ENCODE results near the gene TBC1D10B. TPM values are rescaled to one million over a fixed set of nuclear protein-coding genes. Genes with fewer than 3 reads are reported as not detected.

The TBC1D10B gene
- total and polyA plus RNA-seq, 2 of the 8 experiments (the other 6 are each of a cell fraction or from before 2014, with no cell fraction given) = 15.4 to 28.6 TPM

- Histone ChIP-seq H3K4me3 (ENCODE audit: extremely low read depth in 1 of 4, insufficient read depth in 2 of 4, low read depth in 3 of 4, low read length in 4 of 4) (no peak overlapping the region), H2BK12ac (ENCODE audit: low read depth, low read length) (no peak overlapping the region), H3K27ac (ENCODE audit: low read depth, low read length) (no peak overlapping the region), H4K8ac (ENCODE audit: extremely low read depth, insufficient read depth, low read length) (no peak overlapping the region), H3K4me1 (replicated peaks in 1 of 4; ENCODE audit: control insufficient read depth in 3 of 4, insufficient read depth in 4 of 4, low read length in 3 of 4) (peaks cover 0 to 1% (median under 1%) of the 10 kb centered on the region in 4 experiments; a peak in 5 of 7 replicates), H3K56ac (replicated peaks; ENCODE audit: insufficient read length, low read depth, low read length) (no peak overlapping the region), H3K79me2 (ENCODE audit: control insufficient read depth in 1 of 2, insufficient read depth in 2 of 2, low read length in 2 of 2) (no peaks in the 10 kb centered on the region; a peak in 1 of 4 replicates), H3K36me3 (ENCODE audit: control insufficient read depth in 2 of 4, insufficient read depth in 4 of 4, low read length in 3 of 4) (peaks cover 0 to 4% (median 3%) of the 10 kb centered on the region in 4 experiments; a peak in 3 of 8 replicates), H4K20me1 (replicated peaks in 1 of 2; ENCODE audit: control insufficient read depth in 1 of 2, insufficient read depth in 2 of 2, low read length in 2 of 2) (peaks cover 4 to 15% of the 10 kb centered on the region in 2 experiments), H3K14ac (ENCODE audit: insufficient read length) (no peak overlapping the region), H2BK5ac (ENCODE audit: low read depth, low read length) (no peak overlapping the region), H3K27me3 (replicated peaks in 1 of 4; ENCODE audit: control insufficient read depth in 3 of 4, extremely low read depth in 1 of 4, insufficient read depth in 3 of 4, low read length in 3 of 4) (no peaks in the 10 kb centered on the region), H3K9ac (replicated peaks in 1 of 4; ENCODE audit: extremely low read depth in 1 of 4, low read depth in 3 of 4, low read length in 3 of 4) (no peak overlapping the region), H3K4ac (replicated peaks; ENCODE audit: insufficient read length, low read depth, low read length) (no peak overlapping the region), H2BK20ac (ENCODE audit: low read length) (no peak overlapping the region), H3K23me2 (ENCODE audit: low read depth, low read length) (no peaks in the 10 kb centered on the region), H3K18ac (ENCODE audit: extremely low read depth, low read length) (no peak overlapping the region), H2BK15ac (ENCODE audit: low read length) (no peak overlapping the region), H4K91ac (replicated peaks; ENCODE audit: insufficient read length, low read length) (no peak overlapping the region), H3K4me2 (ENCODE audit: insufficient read depth in 1 of 2, low read depth in 2 of 2, low read length in 2 of 2) (no peak overlapping the region), H2AFZ (ENCODE audit: low read length) (no peak overlapping the region), H3K79me1 (ENCODE audit: low read depth, low read length) (peaks cover 2% of the 10 kb centered on the region; the same call in 1 of the 2 replicates), H2AK5ac (ENCODE audit: low read depth, low read length) (no peak overlapping the region), H4K5ac (ENCODE audit: insufficient read length, low read depth, low read length) (no peak overlapping the region), H3K23ac (ENCODE audit: insufficient read length) (no peak overlapping the region), H2BK120ac (replicated peaks; ENCODE audit: low read depth, low read length) (no peak overlapping the region), H3K9me3 (ENCODE audit: insufficient read depth in 2 of 2, low read depth in 1 of 2, low read length in 1 of 2) (no peaks in the 10 kb centered on the region)
- POLR2A ChIA-PET (ENCODE audit: partially characterized antibody) = interaction anchor here (7.9 kb wide), 1 partner anchor 8 kb away, joined by 79 read pairs; the partner anchor contains the start of gene TBC1D10B
- FAIRE-seq = no peak
- no peak for DNase-seq (ENCODE audit: low read depth in 1 of 2, low spot score in 2 of 2)
- no peak for TF ChIP-seq TCF12 (IDR thresholded peaks at IDR 0.05; ENCODE audit: low read depth, low read length)
- TF ChIP-seq NANOG (IDR thresholded peaks at IDR 0.05; ENCODE audit: insufficient read depth, low read depth, low read length, poor library complexity, severe bottlenecking) = no peak
- no peak for TF ChIP-seq SP4 (IDR thresholded peaks at IDR 0.05; ENCODE audit: low read length)
- no peak for TF ChIP-seq ATF2 (IDR thresholded peaks at IDR 0.05; ENCODE audit: low read length)
- no peak for TF ChIP-seq ZNF274 (IDR thresholded peaks at IDR 0.05; ENCODE audit: borderline replicate concordance, extremely low read depth, low read length)
- no peak for TF ChIP-seq MAX (IDR thresholded peaks at IDR 0.05)
- CTCF ChIA-PET (ENCODE audit: partially characterized antibody) = interaction anchor here (1.7 kb wide), 2 partner anchors 10 to 38 kb away, joined by 3 to 4 read pairs; no protein-coding TSS in a partner anchor
- 92% methylated on average over 7 of the region's 7 CpGs; no CpG with 5 or more reads in 1 of the 2 experiments for WGBS, 2 experiments (ENCODE audit: extremely low coverage in 1 of 2, insufficient coverage in 1 of 2, insufficient read length in 1 of 2, insufficient replicate concordance in 2 of 2, low coverage in 1 of 2, low lambda C conversion rate in 2 of 2, missing lambda C conversion rate in 1 of 2)
Observed at GRCh38 chr16:30361180-30361579, 9.1 kb downstream of the TBC1D10B start.
